ENCODE results near the gene KLF13. TPM values are rescaled to one million over a fixed set of nuclear protein-coding genes. Genes with fewer than 3 reads are reported as not detected.

The KLF13 gene
- 71.4 and 75.0 TPM in 2 replicates for total RNA-seq (2014; rRNA removed; shearing (Covaris generic))
- 22.6 and 34.5 TPM in 2 replicates for polyA plus RNA-seq (2014; cell fraction: nucleus; rRNA removed)

GRCh38 chr15:31326156-31326874, at the start of gene KLF13:
Gene KLF13 (plus strand): TSS chr15:31326835. CDS start chr15:31327213, 378 bp downstream.
- DNase-seq (ENCODE audit: extremely low read depth, low read depth): peak; percentile 94

- DNase-seq (ENCODE audit: extremely low read depth, low read depth): no peak
Observed at GRCh38 chr15:31277335-31278060, 49.1 kb upstream of the KLF13 start.

GRCh38 chr15:31278061-31278445, 48.6 kb upstream of the KLF13 start:
- DNase-seq (ENCODE audit: extremely low read depth, low read depth): no peak

- no peak for DNase-seq (ENCODE audit: extremely low read depth, low read depth)
Observed at GRCh38 chr15:31278544-31279220, 48.0 kb upstream of the KLF13 start.

GRCh38 chr15:31279221-31280045, 47.2 kb upstream of the KLF13 start:
- DNase-seq (ENCODE audit: extremely low read depth, low read depth): no peak

GRCh38 chr15:31280046-31280830, 46.4 kb upstream of the KLF13 start:
- DNase-seq (ENCODE audit: extremely low read depth, low read depth): no peak

GRCh38 chr15:31280831-31281216, 45.8 kb upstream of the KLF13 start:
- no peak for DNase-seq (ENCODE audit: extremely low read depth, low read depth)

- no peak for DNase-seq (ENCODE audit: extremely low read depth, low read depth)
Observed at GRCh38 chr15:31283043-31283442, 43.6 kb upstream of the KLF13 start.

- no peak for DNase-seq (ENCODE audit: extremely low read depth, low read depth)
Observed at GRCh38 chr15:31285772-31286261, 40.8 kb upstream of the KLF13 start.

GRCh38 chr15:31291048-31291578, 35.5 kb upstream of the KLF13 start:
- no peak for DNase-seq (ENCODE audit: extremely low read depth, low read depth)

- no peak for DNase-seq (ENCODE audit: extremely low read depth, low read depth)
Observed at GRCh38 chr15:31292391-31293015, 34.1 kb upstream of the KLF13 start.

- DNase-seq (ENCODE audit: extremely low read depth, low read depth): no peak
Observed at GRCh38 chr15:31293655-31294054, 33.0 kb upstream of the KLF13 start.

GRCh38 chr15:31294067-31294466, 32.6 kb upstream of the KLF13 start:
- DNase-seq (ENCODE audit: extremely low read depth, low read depth): no peak

GRCh38 chr15:31295658-31296057, 31.0 kb upstream of the KLF13 start:
- no peak for DNase-seq (ENCODE audit: extremely low read depth, low read depth)

GRCh38 chr15:31296219-31296645, 30.4 kb upstream of the KLF13 start:
- no peak for DNase-seq (ENCODE audit: extremely low read depth, low read depth)

- no peak for DNase-seq (ENCODE audit: extremely low read depth, low read depth)
Observed at GRCh38 chr15:31296646-31297574, 29.7 kb upstream of the KLF13 start.

GRCh38 chr15:31297575-31298456, 28.8 kb upstream of the KLF13 start:
- DNase-seq (ENCODE audit: extremely low read depth, low read depth): no peak
